ENCODE results near the gene BSCL2.
"Not testable (repeated sequence)": the region's sequence is repeated elsewhere in the genome, so short reads cannot be mapped to it uniquely, and the experiment has no call there.

The BSCL2 gene

DNA sequence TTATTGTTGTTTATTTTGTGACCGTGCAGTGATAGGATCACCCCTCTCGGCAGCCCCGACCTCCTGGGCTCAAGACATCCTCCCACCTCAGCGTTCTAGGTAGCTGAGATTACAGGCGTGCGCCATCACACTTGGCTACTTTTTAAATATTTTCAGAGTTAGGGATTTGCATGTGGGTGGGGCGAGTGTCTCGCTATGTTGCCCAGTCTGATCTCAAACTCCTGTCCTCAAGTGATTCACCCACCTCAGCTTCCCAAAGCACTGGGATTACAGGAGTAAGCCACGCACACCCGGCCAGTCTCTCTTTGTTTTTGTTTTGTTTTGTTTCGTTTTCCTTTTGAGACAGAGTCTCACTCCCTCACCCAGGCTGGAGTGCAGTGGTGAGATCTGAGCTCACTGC is 52.9 kb downstream of the BSCL2 start:
- Histone ChIP-seq H3K27ac (ENCODE audit: low read length) (no peak overlapping the region), H3K4me3 (ENCODE audit: low read length in 2 of 2) (no peak overlapping the region), H3K9me3 (ENCODE audit: control insufficient read depth in 2 of 2, low read length in 2 of 2) (no peaks in the 10 kb centered on the region), H3K9ac (ENCODE audit: low read length in 2 of 2) (no peak overlapping the region), H3K36me3 (ENCODE audit: control insufficient read depth in 2 of 2, insufficient read depth in 2 of 2, low read length in 2 of 2) (peaks cover 3 to 5% of the 10 kb centered on the region in 2 donors), H3K27me3 (ENCODE audit: control insufficient read depth in 1 of 2, insufficient read depth in 2 of 2, low read length in 2 of 2) (no peaks in the 10 kb centered on the region), H3K4me1 (ENCODE audit: control insufficient read depth, insufficient read depth, low read length) (peaks cover 15% of the 10 kb centered on the region)

- Histone ChIP-seq H3K4me1 (ENCODE audit: control insufficient read depth, insufficient read depth, low read length) (peaks cover 17% of the 10 kb centered on the region), H3K27ac (ENCODE audit: low read length) (peak overlapping the region; percentile 85), H3K9ac (ENCODE audit: low read length in 2 of 2) (peak overlapping the region; percentile 98), H3K27me3 (ENCODE audit: control insufficient read depth in 1 of 2, insufficient read depth in 2 of 2, low read length in 2 of 2) (no peaks in the 10 kb centered on the region), H3K4me3 (ENCODE audit: low read length in 2 of 2) (peak overlapping the region; percentile 94 to 98), H3K9me3 (ENCODE audit: control insufficient read depth in 2 of 2, low read length in 2 of 2) (no peaks in the 10 kb centered on the region), H3K36me3 (ENCODE audit: control insufficient read depth in 2 of 2, insufficient read depth in 2 of 2, low read length in 2 of 2) (peaks cover 16% of the 10 kb centered on the region in 2 donors)
Measured at GRCh38 chr11:62652161-62653006, 54.8 kb downstream of the BSCL2 start.

- not testable (repeated sequence) for H3K27ac ChIP-seq (ENCODE audit: low read length); H3K9ac ChIP-seq (ENCODE audit: low read length in 2 of 2); H3K9me3 ChIP-seq (ENCODE audit: control insufficient read depth in 2 of 2, low read length in 2 of 2); H3K4me3 ChIP-seq (ENCODE audit: low read length in 2 of 2); H3K27me3 ChIP-seq (ENCODE audit: control insufficient read depth in 1 of 2, insufficient read depth in 2 of 2, low read length in 2 of 2)
- Histone ChIP-seq H3K4me1 (ENCODE audit: control insufficient read depth, insufficient read depth, low read length) (peaks cover 32% of the 10 kb centered on the region), H3K36me3 (ENCODE audit: control insufficient read depth in 2 of 2, insufficient read depth in 2 of 2, low read length in 2 of 2) (peaks cover 16% of the 10 kb centered on the region in 2 donors)
Measured at GRCh38 chr11:62650283-62650682, 56.9 kb downstream of the BSCL2 start.

- Histone ChIP-seq H3K36me3 (ENCODE audit: control insufficient read depth in 2 of 2, insufficient read depth in 2 of 2, low read length in 2 of 2) (peaks cover 16% of the 10 kb centered on the region in 2 donors), H3K27me3 (ENCODE audit: control insufficient read depth in 1 of 2, insufficient read depth in 2 of 2, low read length in 2 of 2) (no peaks in the 10 kb centered on the region), H3K27ac (ENCODE audit: low read length) (no peak overlapping the region), H3K9me3 (ENCODE audit: control insufficient read depth in 2 of 2, low read length in 2 of 2) (no peaks in the 10 kb centered on the region), H3K4me3 (ENCODE audit: low read length in 2 of 2) (no peak overlapping the region), H3K4me1 (ENCODE audit: control insufficient read depth, insufficient read depth, low read length) (peaks cover 37% of the 10 kb centered on the region), H3K9ac (ENCODE audit: low read length in 2 of 2) (no peak overlapping the region)
Measured at GRCh38 chr11:62649486-62649885, 57.7 kb downstream of the BSCL2 start.

DNA sequence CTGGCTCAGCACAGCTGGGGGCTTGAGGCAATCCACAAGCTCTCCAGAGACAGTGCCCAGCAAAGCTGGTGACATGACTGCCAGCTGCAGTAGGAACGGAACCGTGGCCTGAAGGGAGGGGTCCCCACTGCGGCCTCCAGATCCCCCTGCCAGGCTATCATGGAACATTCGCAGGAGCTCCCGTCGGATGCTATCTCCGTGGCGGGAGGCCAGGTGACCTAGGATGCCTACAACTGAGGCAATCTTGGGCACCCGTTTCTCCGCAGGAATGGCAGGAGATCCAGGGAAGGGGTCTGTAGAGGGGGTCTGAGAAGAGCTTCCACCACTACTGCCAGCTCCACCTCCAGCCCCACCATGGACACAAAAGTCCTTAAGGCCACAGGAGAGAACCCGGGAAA is 58.3 kb downstream of the BSCL2 start:
- H3K27me3 ChIP-seq (ENCODE audit: control insufficient read depth in 1 of 2, insufficient read depth in 2 of 2, low read length in 2 of 2), result no peaks in the 10 kb centered on the region
- no peaks in the 10 kb centered on the region for H3K9me3 ChIP-seq (ENCODE audit: control insufficient read depth in 2 of 2, low read length in 2 of 2)
- no peak overlapping the region for H3K4me3 ChIP-seq (ENCODE audit: low read length in 2 of 2)
- H3K36me3 ChIP-seq (ENCODE audit: control insufficient read depth in 2 of 2, insufficient read depth in 2 of 2, low read length in 2 of 2), result peaks cover 18 to 20% of the 10 kb centered on the region in 2 donors
- no peak overlapping the region for H3K9ac ChIP-seq (ENCODE audit: low read length in 2 of 2)
- no peak overlapping the region for H3K27ac ChIP-seq (ENCODE audit: low read length)
- H3K4me1 ChIP-seq (ENCODE audit: control insufficient read depth, insufficient read depth, low read length), result peaks cover 37% of the 10 kb centered on the region

DNA sequence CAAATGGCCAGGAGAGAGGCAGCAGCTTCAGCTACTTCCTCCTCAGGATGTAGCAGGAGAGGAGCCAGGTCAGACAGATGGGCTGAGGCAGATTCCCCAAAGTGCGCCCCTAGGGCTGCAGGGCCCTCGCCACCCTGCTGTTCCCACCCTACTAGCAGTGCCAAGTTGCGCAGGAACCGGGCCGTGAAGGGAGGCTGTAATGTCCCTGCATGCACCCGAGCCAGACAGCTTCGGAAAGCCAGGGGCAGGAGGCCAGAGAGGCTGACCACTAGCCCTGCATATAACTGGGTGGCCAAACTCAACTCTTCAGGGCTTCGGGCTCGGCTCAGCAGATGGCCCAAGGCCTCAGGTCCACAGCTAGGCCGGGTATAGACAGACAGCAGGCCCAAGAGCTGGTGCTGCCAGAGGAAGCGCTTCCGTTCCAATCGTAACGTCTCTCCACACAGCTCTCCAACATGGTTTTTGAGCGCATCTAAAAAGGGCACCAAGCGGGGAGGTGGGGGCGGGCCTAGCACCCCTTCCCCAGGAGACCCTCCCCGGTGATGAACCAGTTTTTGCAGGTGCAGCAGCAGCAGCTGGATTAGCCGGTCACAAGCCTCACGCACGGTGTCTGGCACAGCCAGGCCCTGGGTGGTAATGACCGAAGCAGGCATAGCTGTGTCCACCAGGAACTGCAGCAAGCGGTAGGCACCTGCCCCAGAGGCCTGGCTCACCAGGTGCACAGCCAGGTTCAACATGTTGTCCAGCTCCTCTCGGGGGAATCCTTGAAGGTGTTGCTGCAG is 58.8 kb downstream of the BSCL2 start:
- no peak overlapping the region for H3K9ac ChIP-seq (ENCODE audit: low read length in 2 of 2)
- no peaks in the 10 kb centered on the region for H3K9me3 ChIP-seq (ENCODE audit: control insufficient read depth in 2 of 2, low read length in 2 of 2)
- no peaks in the 10 kb centered on the region for H3K27me3 ChIP-seq (ENCODE audit: control insufficient read depth in 1 of 2, insufficient read depth in 2 of 2, low read length in 2 of 2)
- H3K27ac ChIP-seq (ENCODE audit: low read length), result no peak overlapping the region
- peaks cover 37% of the 10 kb centered on the region for H3K4me1 ChIP-seq (ENCODE audit: control insufficient read depth, insufficient read depth, low read length)
- no peak overlapping the region for H3K4me3 ChIP-seq (ENCODE audit: low read length in 2 of 2)
- peaks cover 18 to 20% of the 10 kb centered on the region in 2 donors for H3K36me3 ChIP-seq (ENCODE audit: control insufficient read depth in 2 of 2, insufficient read depth in 2 of 2, low read length in 2 of 2)

GRCh38 chr11:62647609-62648005 is 59.6 kb downstream of the BSCL2 start:
- Histone ChIP-seq H3K9me3 (ENCODE audit: control insufficient read depth in 2 of 2, low read length in 2 of 2) (no peaks in the 10 kb centered on the region), H3K9ac (ENCODE audit: low read length in 2 of 2) (no peak overlapping the region), H3K27ac (ENCODE audit: low read length) (no peak overlapping the region), H3K4me3 (ENCODE audit: low read length in 2 of 2) (no peak overlapping the region), H3K27me3 (ENCODE audit: control insufficient read depth in 1 of 2, insufficient read depth in 2 of 2, low read length in 2 of 2) (no peaks in the 10 kb centered on the region), H3K36me3 (ENCODE audit: control insufficient read depth in 2 of 2, insufficient read depth in 2 of 2, low read length in 2 of 2) (peaks cover 18 to 20% of the 10 kb centered on the region in 2 donors), H3K4me1 (ENCODE audit: control insufficient read depth, insufficient read depth, low read length) (peaks cover 35% of the 10 kb centered on the region)

- Histone ChIP-seq H3K9ac (ENCODE audit: low read length in 2 of 2) (peak overlapping the region; percentile 42 to 56), H3K4me1 (ENCODE audit: control insufficient read depth, insufficient read depth, low read length) (peaks cover 29% of the 10 kb centered on the region), H3K9me3 (ENCODE audit: control insufficient read depth in 2 of 2, low read length in 2 of 2) (no peaks in the 10 kb centered on the region), H3K27ac (ENCODE audit: low read length) (peak overlapping the region; percentile 24), H3K27me3 (ENCODE audit: control insufficient read depth in 1 of 2, insufficient read depth in 2 of 2, low read length in 2 of 2) (no peaks in the 10 kb centered on the region), H3K4me3 (ENCODE audit: low read length in 2 of 2) (peak overlapping the region; percentile 60 to 92), H3K36me3 (ENCODE audit: control insufficient read depth in 2 of 2, insufficient read depth in 2 of 2, low read length in 2 of 2) (peaks cover 18 to 20% of the 10 kb centered on the region in 2 donors)
Measured at GRCh38 chr11:62646825-62647608, 60.2 kb downstream of the BSCL2 start.

DNA sequence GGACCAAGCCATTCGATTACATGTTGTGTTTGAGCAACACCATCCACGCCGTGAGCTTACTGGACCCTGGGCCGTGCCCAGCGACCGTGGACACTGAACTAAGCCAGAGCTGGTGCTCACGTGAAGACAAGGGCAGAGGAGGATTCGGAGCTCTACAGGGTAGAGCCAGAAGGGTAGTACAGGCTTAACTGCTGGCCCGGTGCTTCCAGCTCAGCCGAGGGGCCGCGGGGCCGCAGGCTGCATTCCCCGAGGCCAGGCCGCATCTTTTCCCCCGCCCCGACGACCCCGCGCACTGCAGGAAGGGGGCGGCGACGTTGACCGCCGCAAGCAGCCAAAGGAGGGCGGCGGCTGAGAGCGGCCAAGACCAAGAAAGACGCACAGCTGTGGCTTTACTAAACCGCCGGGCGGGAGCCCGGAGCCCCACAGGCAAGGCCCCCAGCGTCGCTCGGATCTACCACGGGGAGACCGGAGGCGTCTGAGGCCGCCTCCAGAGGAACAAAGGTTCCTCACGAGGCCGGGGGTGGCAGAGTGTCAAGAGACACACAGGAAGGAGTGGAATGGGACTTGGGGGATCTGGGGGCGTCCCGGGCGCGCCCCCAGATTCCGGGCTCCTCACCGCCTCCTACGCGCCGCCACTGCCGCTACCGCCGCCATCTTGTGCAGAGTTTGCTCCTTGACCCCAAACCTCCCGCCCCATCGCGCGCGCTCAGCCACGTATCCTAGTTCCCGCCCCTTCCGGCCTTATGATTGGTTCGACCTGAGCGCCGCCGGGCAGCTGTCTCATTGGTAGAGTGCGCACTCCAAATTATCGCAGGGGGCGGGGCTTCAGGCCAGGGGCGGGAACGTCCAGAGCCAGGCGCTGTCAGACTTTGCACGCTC is 61.0 kb downstream of the BSCL2 start, which contains the start of gene GANAB:
Gene GANAB (minus strand): TSS at position 668 of the 879 bp plus-strand sequence. CDS start 14 bp downstream, at position 654.
- Histone ChIP-seq H3K9me3 (ENCODE audit: control insufficient read depth in 2 of 2, low read length in 2 of 2) (no peaks in the 10 kb centered on the region), H3K27ac (ENCODE audit: low read length) (peak within 1 kb of the TSS; percentile 89), H3K4me1 (ENCODE audit: control insufficient read depth, insufficient read depth, low read length) (peaks cover 23% of the 10 kb centered on the region), H3K36me3 (ENCODE audit: control insufficient read depth in 2 of 2, insufficient read depth in 2 of 2, low read length in 2 of 2) (peaks cover 18 to 20% of the 10 kb centered on the region in 2 donors), H3K9ac (ENCODE audit: low read length in 2 of 2) (peak within 1 kb of the TSS; percentile 95), H3K27me3 (ENCODE audit: control insufficient read depth in 1 of 2, insufficient read depth in 2 of 2, low read length in 2 of 2) (no peaks in the 10 kb centered on the region), H3K4me3 (ENCODE audit: low read length in 2 of 2) (peak within 1 kb of the TSS; percentile 92)

- peaks cover 23% of the 10 kb centered on the region for H3K4me1 ChIP-seq (ENCODE audit: control insufficient read depth, insufficient read depth, low read length)
- H3K36me3 ChIP-seq (ENCODE audit: control insufficient read depth in 2 of 2, insufficient read depth in 2 of 2, low read length in 2 of 2), result peaks cover 18 to 20% of the 10 kb centered on the region in 2 donors
- H3K27me3 ChIP-seq (ENCODE audit: control insufficient read depth in 1 of 2, insufficient read depth in 2 of 2, low read length in 2 of 2), result no peaks in the 10 kb centered on the region
- no peaks in the 10 kb centered on the region for H3K9me3 ChIP-seq (ENCODE audit: control insufficient read depth in 2 of 2, low read length in 2 of 2)
- H3K4me3 ChIP-seq (ENCODE audit: low read length in 2 of 2), result peak overlapping the region; percentile 92
- peak overlapping the region; percentile 95 for H3K9ac ChIP-seq (ENCODE audit: low read length in 2 of 2)
- peak overlapping the region; percentile 89 for H3K27ac ChIP-seq (ENCODE audit: low read length)
Measured at GRCh38 chr11:62645671-62645945, 61.6 kb downstream of the BSCL2 start.
